Ovary (tissue), 9 donors: ENCODE data around the gene SPATA12. TPM values are rescaled to one million over a fixed set of nuclear protein-coding genes. Genes with fewer than 3 reads are reported as not detected.

Experiments used
- DNase-seq, 5 donors: peaks; one replicate each; pipeline ENCODE4 v3.0.0-alpha.2; 2019 to 2020
- H3K27ac ChIP-seq, 2 donors: fragments of 200-600 bp; one replicate each; pipeline versions ENCODE4 v1.5.1 to v1.8.0; 2019 to 2022
- H3K27me3 ChIP-seq: fragments of 200-600 bp; one replicate; pipeline ENCODE4 v1.8.0; 2022
- H3K36me3 ChIP-seq: fragments of 200-600 bp; sonication (generic); one replicate; pipeline ENCODE4 v1.5.1; 2019
- H3K4me1 ChIP-seq: one replicate; pipeline ENCODE4 v1.8.1; 2013; ENCODE audit warnings: mild to moderate bottlenecking, moderate library complexity; ENCODE audit not compliant: insufficient read depth
- H3K4me3 ChIP-seq: fragments of 200-600 bp; sonication (generic); one replicate; pipeline ENCODE4 v1.5.1; 2017
- H3K9me3 ChIP-seq, 2 donors: fragments of 200-600 bp in 1 of 2; sonication (generic) in 1 of 2; one replicate each; pipeline versions ENCODE4 v1.5.1 to v1.8.1; 2013 to 2019; ENCODE audit warnings: mild to moderate bottlenecking in 1 of 2, moderate library complexity in 1 of 2
- CTCF ChIP-seq, 3 donors: fragments of 450-650 bp in 2 of 3; fragments of 200-600 bp in 1 of 3; IDR thresholded peaks; one replicate each; pipeline versions ENCODE4 v1.5.1 to v1.8.0; 2016 to 2022; ENCODE audit warnings: antibody characterized with exemption in 3 of 3, mild to moderate bottlenecking in 1 of 3
- EP300 ChIP-seq: sonication (generic); formaldehyde crosslinking; IDR thresholded peaks from one replicate; pipeline ENCODE4 v1.6.1; 2017; ENCODE audit warnings: antibody characterized with exemption
- POLR2A ChIP-seq: fragments of 450-650 bp; IDR thresholded peaks from one replicate; pipeline ENCODE4 v1.6.1; 2017; ENCODE audit warnings: antibody characterized with exemption, mild to moderate bottlenecking, moderate library complexity
- WGBS, 3 donors: extraction: QIAGEN DNeasy Blood & Tissue Kit in 1 of 3; methylation state at CpG; one replicate each; pipeline versions ENCODE4 v1.1.5 to v1.1.7; 2013 to 2017; 5-methylcytosine and 5-hydroxymethylcytosine counted together
- intact Hi-C, 4 donors: fragments of 100-400 bp; cut with DNase I; formaldehyde crosslinking; loops; one replicate each; pipeline versions ENCODE4 v1.11.0 to v1.15.1; 2022 to 2023
- polyA plus RNA-seq, 2 donors: library from polyadenylated mRNA; stranded (reverse); fragments of 200-250 nt in 1 of 2; fragments of 350-450 nt in 1 of 2; fragmentation: Illumina TruSeq in 1 of 2; extraction: RNeasy Lipid Tissue Mini Kit (QIAGEN cat#74804) in 1 of 2; gene quantifications; one replicate each; pipeline ENCODE4 v1.2.3, GENCODE V29; 2013 to 2014
- total RNA-seq, 7 donors: library from RNA; depleted of rRNA in 2 of 7; stranded (reverse); fragments of >200 nt in 2 of 7; fragmentation: NEBNext Ultra II Directional in 3 of 7; extraction: Animal tissue kit (Norgen Biotek cat#: 25700) in 3 of 7; gene quantifications; one replicate each; pipeline versions ENCODE4 v1.1.0 to v1.2.4, GENCODE V29; 2016 to 2023
- donor health status: DM: no; HTN: no; CAD: no; lungs with moderate emphysema.
- donor health status: DM: no; HTN: no; CAD: no.
- donor health status: Bipolar disorder and iron deficiency.
- donor health status: DM: yes; HTN: yes; CAD: no.
- donor health status: DM: no; HTN: no; CAD: no.
- donor health status: DM: yes; HTN: yes; CAD: no.

SPATA12 gene
- total and polyA plus RNA-seq, 9 donors: 0.02 to 0.12 (median 0.10) TPM; not detected in 5

- H3K4me1 ChIP-seq: peaks cover 4% of the 10 kb centered on the region
- WGBS, 3 donors: 81 to 86% (median 84%) methylated on average over 3 of the region's 3 CpGs
Measured at GRCh38 chr3:57061556-57061955, 1.1 kb downstream of the SPATA12 start.

GRCh38 chr3:57062101-57062631 is 1.7 kb downstream of the SPATA12 start:
- H3K4me1 ChIP-seq: peaks cover 4% of the 10 kb centered on the region
- no peaks in the 10 kb centered on the region for H3K27me3 ChIP-seq
- peak; percentile 31 to 63 (median 50) for DNase-seq
- intact Hi-C loops: no loop called here
- no peak overlapping the region for H3K4me3 ChIP-seq
- 4 to 20% (median 13%) methylated on average over 9 of the region's 9 CpGs for WGBS, 3 donors
- no peaks in the 10 kb centered on the region for H3K9me3 ChIP-seq
- H3K27ac ChIP-seq: peak overlapping the region in 1 of 2 donors; percentile 77
- TF ChIP-seq POLR2A: no peak
- TF ChIP-seq CTCF (IDR thresholded peaks at IDR 0.05): no peak
- TF ChIP-seq EP300: no peak
- H3K36me3 ChIP-seq: no peaks in the 10 kb centered on the region

More at GRCh38 chr3:57061556-57061955, 1.1 kb downstream of the SPATA12 start:
- Histone ChIP-seq H3K27me3 (no peaks in the 10 kb centered on the region), H3K27ac (peak overlapping the region in 1 of 2 donors; percentile 77), H3K4me3 (no peak overlapping the region), H3K36me3 (no peaks in the 10 kb centered on the region), H3K9me3 (no peaks in the 10 kb centered on the region)
- no peak for DNase-seq
- TF ChIP-seq CTCF (IDR thresholded peaks at IDR 0.05) (no peak), POLR2A (no peak), EP300 (no peak)
- intact Hi-C loops: no loop called here

GRCh38 chr3:57063032-57063431 is 2.6 kb downstream of the SPATA12 start:
- intact Hi-C loops: no loop called here
- no peaks in the 10 kb centered on the region for H3K9me3 ChIP-seq
- no peaks in the 10 kb centered on the region for H3K27me3 ChIP-seq
- no peak for DNase-seq
- no peak overlapping the region for H3K27ac ChIP-seq
- TF ChIP-seq POLR2A (no peak), EP300 (no peak), CTCF (IDR thresholded peaks at IDR 0.05) (no peak)
- 88 to 93% (median 92%) methylated on average over 5 of the region's 5 CpGs for WGBS, 3 donors
- H3K4me1 ChIP-seq: peaks cover 4% of the 10 kb centered on the region
- no peak overlapping the region for H3K4me3 ChIP-seq
- no peaks in the 10 kb centered on the region for H3K36me3 ChIP-seq

- no peak for DNase-seq
- Histone ChIP-seq H3K27ac (no peak overlapping the region), H3K36me3 (no peaks in the 10 kb centered on the region), H3K4me1 (peaks cover 8% of the 10 kb centered on the region), H3K9me3 (no peaks in the 10 kb centered on the region), H3K4me3 (no peak overlapping the region), H3K27me3 (no peaks in the 10 kb centered on the region)
- no peak for TF ChIP-seq POLR2A
- intact Hi-C loops: no loop called here
- WGBS, 3 donors: 87 to 90% (median 87%) methylated on average over 6 of the region's 6 CpGs
Measured at GRCh38 chr3:57064001-57064400, 3.5 kb downstream of the SPATA12 start.

GRCh38 chr3:57064572-57064971 is 4.1 kb downstream of the SPATA12 start:
- Histone ChIP-seq H3K27ac (no peak overlapping the region), H3K36me3 (no peaks in the 10 kb centered on the region), H3K27me3 (no peaks in the 10 kb centered on the region), H3K4me3 (no peak overlapping the region), H3K9me3 (no peaks in the 10 kb centered on the region), H3K4me1 (peaks cover 8% of the 10 kb centered on the region)
- no peak for DNase-seq
- 95 to 96% (median 95%) methylated on average over 2 of the region's 2 CpGs for WGBS, 3 donors
- TF ChIP-seq CTCF (IDR thresholded peaks at IDR 0.05) (no peak), POLR2A (no peak), EP300 (no peak)
- intact Hi-C loops: no loop called here
